ENCODE measurements around the gene STK35.

STK35 gene

GRCh38 chr20:2101057-2101864 lies at the start of gene STK35:
Gene STK35 (plus strand): TSS chr20:2101827. CDS start chr20:2101882, 55 bp downstream.
- peak; percentile 84 for DNase-seq

- no peak for DNase-seq
Observed at GRCh38 chr20:2051946-2052345, 49.7 kb upstream of the STK35 start.

GRCh38 chr20:2052741-2053140 lies 48.9 kb upstream of the STK35 start:
- DNase-seq: no peak

- no peak for DNase-seq
Observed at GRCh38 chr20:2053615-2054014, 48.0 kb upstream of the STK35 start.

DNA sequence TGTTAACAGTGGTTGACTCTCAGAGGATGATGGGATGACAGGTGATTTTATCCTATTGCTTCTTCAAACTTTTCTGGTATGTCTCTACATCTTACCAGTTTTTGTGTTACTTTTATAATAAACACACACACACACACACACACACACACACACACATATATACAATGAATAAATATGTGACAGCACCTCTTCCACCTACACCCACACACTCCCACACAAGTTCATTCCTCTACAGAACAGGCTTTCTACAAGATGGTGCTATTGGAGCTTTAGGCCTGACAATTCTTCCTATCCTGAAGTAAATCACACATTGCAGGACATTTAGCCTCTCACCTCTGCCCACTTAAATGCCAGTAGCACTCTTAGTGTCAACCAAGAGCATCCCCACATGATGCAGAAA lies 46.7 kb upstream of the STK35 start:
- DNase-seq: no peak

GRCh38 chr20:2059411-2059810 lies 42.2 kb upstream of the STK35 start:
- DNase-seq: no peak

GRCh38 chr20:2065099-2065498 lies 36.5 kb upstream of the STK35 start:
- DNase-seq: no peak

GRCh38 chr20:2066461-2067122 lies 35.0 kb upstream of the STK35 start:
- DNase-seq: no peak

DNA sequence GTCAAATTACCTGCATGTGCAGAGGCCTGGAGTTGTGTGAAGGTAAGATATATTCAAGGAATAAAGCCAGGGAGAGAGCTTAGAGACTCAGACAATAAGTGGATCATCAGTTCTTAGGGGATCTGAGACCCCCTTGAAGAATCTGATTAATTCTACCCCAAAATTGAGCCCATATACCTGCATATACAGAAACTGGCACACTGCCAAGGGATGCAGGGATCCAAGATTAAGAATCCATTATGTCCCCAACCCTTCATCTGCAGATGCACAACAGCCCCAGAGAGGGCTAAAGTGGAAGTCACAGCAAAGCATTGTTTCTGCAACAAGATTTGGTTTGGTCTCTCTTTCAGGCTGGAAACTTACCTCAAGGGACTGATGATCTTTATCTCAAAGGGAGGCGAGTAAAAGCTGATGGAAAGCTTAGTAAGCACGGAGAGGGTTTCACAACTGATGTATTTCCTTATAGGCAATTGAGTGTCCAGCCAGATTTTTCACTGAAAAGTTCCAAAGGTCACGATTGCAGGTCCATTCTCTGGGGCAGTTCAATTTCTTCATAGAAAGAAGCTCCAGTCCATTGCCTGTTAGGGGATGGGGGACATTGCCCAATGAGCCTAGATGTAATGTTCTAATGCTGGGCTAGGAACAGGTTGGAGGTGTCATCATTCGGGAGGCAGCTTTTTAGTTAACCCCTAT lies 20.9 kb upstream of the STK35 start:
- no peak for DNase-seq

GRCh38 chr20:2084703-2085102 lies 16.9 kb upstream of the STK35 start:
- DNase-seq: no peak

DNA sequence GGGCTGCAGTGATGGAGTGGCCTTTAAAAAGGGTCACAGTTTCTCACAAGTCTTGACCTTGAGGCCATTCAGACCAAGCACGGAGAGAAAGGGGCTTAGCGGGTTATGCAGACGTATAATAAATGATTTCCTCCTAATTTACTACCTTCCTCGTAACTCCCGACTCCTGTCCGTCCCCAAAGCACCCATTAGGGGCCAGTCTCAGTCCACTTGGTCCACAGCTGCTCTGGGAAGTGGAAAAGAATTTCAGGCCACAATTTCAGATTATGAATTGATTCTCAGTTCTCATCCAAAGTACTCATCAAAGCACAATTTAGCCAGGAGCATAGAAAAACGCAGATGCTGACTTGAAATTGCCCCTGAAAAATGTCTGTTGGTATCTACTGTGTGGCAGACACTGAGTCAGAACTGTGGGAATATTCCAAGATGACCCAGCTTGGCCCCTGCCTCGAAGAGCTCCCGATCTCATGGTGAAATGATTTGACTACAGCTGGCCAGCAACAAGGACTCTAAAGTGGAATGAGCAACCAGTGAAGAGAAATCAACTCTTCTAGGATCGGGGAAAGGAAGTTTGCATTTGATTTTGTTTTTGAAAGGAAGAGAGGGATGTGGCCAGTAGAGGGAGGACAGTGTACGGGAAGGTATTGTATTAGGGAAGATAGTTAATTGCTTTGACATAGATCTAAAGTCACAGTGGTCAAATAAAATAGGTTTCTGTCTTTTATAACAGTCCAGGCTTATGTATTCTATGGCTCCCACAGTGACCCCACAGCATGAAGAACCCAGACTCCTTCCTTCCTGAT lies 15.2 kb upstream of the STK35 start:
- no peak for DNase-seq

DNA sequence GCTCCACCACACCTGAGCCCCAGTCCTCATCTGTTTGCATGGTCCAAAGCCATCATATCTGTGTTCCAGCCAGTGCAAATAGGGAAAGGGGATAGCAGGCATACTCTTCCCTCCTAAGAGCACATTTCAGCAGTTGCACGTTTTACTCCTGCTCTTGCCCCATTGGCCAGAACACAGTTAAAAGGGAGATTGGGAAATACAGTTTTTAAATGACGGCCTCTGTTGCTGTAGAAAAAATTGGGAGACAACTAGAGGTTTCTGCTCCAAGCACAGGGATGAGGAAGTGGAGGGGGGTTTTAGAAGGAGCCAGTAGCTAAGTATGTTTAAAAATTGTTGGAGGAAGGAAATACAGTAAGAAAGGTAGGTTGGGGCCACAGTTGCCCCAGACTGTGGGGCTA lies 14.6 kb upstream of the STK35 start:
- no peak for DNase-seq

- DNase-seq: no peak
Observed at GRCh38 chr20:2088891-2089290, 12.7 kb upstream of the STK35 start.

DNA sequence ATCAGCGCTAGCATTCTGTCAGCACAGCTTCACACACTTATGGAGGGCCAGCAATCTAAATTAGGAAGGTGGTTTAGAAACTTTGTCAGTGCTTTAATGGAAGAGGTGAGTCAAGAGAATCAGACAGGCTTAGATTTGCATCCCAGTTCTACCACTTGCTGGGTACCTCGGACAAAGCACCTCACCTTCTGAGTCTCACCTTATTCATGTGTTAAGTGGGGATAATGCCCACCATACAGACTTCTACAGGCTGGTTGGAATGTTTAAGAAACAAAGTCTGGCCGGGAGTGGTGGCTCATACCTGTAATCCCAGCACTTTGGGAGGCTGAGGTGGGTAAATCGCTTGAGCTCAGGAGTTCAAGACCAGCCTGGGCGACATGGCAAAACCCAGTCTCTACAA lies 12.2 kb upstream of the STK35 start:
- DNase-seq: no peak

DNA sequence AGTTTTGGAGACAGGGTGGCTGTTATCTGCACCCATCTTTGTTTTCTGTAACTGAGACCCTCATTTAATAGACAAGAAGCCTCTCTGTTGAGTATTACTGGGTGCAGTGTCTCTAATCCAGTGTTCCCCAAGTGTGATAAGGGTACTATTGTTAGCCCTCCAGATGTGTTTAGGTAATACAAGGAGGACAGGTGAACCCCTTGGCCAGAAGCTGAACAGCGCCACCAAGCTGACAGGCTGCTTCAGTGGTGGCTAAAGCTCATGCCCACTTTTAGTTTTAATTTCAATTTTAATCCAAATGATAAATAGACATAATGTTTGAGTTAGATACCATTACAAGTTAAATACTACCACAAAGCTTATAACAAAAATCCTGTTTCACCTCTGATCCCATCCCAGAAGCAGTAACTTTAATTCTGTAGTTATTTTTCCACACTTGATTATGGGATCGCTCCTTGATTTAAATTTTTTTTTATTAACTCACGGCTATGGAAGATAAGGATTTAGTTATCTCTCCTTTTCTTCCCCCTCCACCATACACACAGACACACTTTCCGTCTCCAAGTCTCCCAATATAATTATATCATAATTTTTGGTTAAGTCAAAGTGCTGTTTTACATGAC lies 8.4 kb upstream of the STK35 start:
- DNase-seq: no peak

GRCh38 chr20:2093883-2094282 lies 7.7 kb upstream of the STK35 start:
- no peak for DNase-seq

DNA sequence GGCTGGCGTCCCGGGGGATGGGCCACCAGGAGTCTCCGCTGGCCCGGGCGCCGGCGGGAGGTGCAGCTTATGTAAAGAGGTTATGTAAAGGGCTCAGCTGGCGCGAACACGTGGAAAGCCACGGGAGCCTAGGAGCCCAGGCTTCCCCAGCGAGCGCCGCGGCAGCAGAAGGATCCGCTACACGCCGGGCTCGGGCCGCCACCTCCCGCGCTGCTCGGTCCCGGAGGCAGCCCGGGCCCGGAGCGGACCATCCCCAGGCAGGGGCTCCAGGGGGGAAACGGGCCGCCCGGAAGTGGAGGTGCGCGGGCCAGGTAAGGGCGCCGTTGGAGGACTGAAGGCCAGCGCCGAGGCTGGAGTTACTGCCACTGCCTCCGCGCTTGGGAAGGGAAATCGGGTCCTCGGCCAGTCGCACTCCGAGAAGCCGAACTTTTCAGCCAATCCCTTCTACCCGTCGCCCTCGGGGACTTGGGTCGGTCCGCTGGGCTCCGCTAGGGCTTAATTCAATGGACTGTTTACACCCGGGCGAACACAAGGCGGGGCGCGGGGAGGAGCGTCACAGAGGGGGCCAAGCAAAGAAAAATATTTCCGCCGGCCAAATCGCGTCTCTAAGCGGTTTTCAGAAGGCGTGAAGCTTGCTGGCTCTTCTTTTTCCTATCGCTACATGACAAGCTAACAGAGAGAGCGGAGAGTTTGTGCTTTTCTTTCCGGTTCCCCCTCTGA lies 398 bp downstream of the STK35 start:
- DNase-seq: peak; percentile 96

DNA sequence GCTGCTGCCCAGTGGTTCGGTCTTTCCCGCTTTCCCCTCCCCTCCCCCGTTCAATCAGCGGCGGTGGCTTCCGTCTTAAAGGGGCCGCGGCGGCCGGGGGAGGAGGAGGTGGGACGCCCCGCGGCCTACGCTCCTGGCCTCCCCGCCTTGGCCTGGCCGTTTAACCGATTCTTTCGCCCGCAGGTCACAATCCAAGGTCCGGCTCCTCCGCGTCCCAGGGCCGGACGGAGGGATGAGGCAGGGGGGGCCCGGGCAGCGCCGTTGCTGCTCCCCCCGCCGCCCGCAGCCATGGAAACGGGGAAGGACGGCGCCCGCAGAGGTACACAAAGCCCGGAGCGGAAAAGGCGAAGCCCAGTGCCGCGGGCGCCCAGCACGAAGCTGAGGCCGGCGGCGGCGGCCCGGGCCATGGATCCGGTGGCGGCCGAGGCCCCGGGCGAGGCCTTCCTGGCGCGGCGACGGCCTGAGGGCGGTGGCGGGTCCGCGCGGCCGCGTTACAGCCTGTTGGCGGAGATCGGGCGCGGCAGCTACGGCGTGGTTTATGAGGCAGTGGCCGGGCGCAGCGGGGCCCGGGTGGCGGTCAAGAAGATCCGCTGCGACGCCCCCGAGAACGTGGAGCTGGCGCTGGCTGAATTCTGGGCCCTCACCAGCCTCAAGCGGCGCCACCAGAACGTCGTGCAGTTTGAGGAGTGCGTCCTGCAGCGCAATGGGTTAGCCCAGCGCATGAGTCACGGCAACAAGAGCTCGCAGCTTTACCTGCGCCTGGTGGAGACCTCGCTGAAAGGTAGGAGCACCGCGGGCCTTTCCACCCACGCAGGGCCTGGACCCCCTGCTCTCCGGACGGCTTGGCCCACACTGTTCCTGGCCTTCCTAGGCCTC lies 1.2 kb downstream of the STK35 start:
- DNase-seq: peak; percentile 96

DNA sequence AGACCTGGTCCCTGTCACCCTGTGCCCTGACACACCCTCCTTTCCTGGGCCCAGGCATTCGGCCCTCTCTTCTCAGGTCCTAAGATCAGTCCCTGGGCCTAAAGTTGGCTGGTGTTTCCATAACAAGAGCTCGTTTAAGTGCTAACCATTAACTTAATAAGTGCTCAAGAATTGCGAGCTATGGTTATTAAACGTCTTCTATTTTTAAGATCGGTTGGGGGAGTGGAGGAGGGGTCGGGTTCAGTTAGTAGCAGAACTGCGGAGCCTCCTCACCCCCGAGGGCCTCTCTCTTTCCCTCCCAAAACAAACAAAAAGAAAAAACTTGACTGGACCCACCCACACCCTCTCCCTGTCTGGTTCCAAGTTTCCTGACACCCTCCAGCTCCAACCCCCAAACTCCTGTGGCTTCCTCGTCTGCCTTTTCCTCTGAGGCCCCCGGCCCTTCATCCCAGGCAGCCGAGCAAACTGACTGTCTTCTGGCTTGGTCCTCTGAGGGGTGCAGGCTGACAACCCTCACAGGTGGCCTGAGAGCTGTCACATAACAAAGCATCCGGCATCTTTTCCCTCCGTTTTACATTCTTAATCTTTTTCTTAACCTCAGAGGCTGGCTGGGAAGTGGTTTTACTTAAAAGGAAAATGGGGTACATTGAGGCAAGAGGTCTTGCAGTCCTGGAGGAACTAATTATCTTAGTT lies 2.0 kb downstream of the STK35 start:
- no peak for DNase-seq

GRCh38 chr20:2104236-2104635 lies 2.6 kb downstream of the STK35 start:
- no peak for DNase-seq
